GM21423 (cell line): ENCODE data around the gene GINS2.

Experiments used
- ATAC-seq: cut with Tn5 transposase; IDR thresholded peaks from one replicate; pipeline ENCODE4 v1.9.1; 2021; ENCODE audit warnings: mild to moderate bottlenecking, moderate library complexity; ENCODE audit not compliant: unreplicated experiment

The GINS2 gene

GRCh38 chr16:85688586-85689284 is at the start of gene GINS2:
GINS2 (minus strand) TSS chr16:85688954; CDS start chr16:85688898, 56 bp downstream.
- ATAC-seq = peak; percentile 94

GRCh38 chr16:85736921-85737320 is 48.2 kb upstream of the GINS2 start:
- ATAC-seq = no peak

DNA sequence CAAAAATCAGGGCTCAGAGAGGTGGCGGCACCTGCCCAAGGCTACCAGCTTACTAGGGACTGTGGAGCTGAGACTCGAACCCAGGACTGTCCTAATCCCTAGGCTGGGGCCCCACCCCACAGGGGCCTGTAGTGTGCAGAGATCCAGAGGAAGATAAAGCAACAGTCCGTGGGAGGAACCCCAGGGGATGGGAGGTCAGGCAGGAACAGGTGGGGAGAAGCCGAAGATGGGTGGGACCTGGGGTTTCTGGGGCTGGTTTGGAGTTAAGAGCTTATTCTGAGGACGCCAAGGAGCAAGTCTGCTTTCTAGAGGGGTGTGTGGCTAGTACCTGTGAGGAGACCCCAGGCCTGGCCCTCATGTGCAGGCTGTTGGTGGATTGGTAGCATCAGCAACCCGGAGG is 47.2 kb upstream of the GINS2 start:
- ATAC-seq = no peak

GRCh38 chr16:85735225-85735635 is 46.5 kb upstream of the GINS2 start:
- ATAC-seq = peak; percentile 78

DNA sequence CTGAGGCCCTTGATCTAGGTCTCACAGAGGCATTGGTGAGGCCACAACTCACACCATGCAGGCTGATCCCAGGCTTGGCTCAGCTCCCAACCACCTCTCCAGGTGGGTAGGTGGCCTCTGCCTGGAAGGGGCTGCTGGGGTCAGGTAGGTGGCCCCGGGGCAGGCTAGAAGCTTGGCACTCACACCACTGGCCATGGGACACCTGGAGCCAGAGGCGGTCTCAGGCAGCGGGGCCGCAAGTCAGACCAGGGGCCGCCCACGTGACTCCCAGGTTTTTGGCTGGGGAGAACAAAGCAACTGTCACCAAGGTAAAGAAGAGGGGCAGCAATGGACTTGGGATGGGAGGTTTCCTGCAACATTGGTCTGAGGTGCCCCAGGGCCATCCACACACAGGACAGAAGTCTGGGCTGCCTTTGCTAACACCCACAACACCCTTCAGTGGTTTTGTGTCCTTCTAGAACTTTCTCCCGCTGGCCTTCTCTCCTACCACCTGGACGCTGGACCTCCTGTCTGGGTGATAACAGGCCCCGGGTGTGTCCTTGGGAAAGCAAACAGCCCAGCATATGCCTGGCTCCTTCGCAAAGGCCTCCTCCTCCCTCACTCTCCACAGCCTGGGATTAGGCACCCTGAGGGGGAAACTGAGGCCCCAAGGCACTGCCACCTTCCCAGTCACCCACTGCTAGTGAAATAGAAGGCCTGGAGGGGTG is 45.7 kb upstream of the GINS2 start:
- no peak for ATAC-seq

DNA sequence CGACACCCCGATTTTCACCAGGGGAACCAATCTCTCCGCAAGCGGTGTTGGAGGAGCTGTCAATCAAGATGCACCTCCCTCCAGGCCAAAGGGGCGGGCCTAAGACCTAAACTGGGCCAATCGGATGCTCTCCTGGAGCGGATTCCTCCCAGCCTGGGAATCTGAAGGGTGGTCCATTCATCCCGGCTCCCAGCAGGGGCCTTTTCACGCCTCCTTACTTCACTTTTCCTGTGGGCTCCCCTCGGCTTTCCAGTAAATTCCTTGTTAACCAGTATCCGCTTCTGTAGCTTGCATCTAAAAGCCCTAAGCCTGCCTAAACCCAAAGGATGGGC is 45.1 kb upstream of the GINS2 start:
- no peak for ATAC-seq

DNA sequence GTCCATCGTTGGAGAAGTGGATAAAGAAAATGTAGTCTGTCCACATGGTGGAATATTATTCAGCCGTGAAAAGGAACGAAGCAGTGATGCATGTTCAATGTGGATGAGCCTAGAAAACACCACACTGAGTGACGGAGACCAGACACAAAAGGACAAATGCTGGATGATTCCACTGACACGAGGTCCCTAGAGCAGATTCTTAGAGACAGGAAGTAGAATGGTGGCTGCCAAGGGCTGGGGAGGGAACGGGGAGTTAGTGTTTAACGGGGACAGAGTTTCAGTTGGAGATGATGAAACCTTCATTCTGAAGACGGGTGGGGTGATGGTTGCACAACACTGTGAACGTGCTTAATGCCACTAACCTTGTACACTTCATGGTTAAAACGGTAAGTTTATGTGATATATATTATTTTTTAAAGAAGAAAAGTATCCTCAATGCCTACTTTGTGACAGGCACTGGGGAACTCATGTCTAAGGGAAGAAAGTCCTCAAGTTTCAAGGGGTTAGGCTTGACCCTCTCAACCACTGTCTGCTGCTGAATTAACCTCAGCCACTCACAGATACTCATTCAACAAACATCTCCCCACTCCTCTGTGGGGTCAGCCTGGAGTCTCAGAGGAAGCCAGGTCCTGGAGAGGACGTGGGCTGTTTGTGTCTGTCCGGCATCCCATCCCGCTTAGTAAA is 44.5 kb upstream of the GINS2 start:
- ATAC-seq = no peak

- ATAC-seq = no peak
These were observed 42.4 kb upstream of the GINS2 start for GRCh38 chr16:85731179-85731578.

- ATAC-seq = no peak
These were observed 41.4 kb upstream of the GINS2 start for GRCh38 chr16:85730186-85730465.

DNA sequence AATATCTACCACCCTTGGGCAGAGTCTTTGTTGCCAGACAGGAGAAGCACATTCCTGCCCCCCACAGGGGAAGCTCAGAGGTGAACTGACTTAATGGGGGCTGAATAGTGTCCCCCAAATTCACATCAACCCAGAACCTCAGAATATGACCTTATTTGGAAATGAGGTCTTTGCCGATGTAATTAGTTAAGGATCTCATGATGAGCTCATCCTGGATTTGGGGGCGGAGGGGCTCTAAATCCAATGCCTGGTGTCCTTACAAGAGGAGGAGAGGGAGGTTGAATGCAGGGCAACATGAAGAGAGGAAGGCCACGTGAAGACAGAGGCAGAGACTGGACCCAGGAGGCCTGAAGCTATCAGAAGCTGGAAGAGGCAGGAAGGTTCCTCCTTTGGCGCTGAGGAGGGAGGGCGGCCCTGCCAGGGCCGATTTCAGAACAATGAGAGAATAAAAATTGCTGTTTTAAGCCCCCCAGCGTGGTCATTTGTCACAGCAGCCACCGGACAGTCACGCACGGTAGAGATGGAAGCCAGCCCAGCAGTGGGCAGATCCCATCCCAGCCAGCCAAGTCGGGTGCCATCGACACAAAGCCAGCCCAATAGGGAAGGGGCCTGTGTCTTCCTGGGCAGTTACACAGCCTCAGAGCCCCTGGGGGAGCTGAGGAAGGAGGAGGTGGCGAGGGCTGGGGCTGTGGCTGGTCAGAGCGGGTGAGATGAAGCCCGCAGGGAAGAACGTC is 40.9 kb upstream of the GINS2 start:
- no peak for ATAC-seq

GRCh38 chr16:85728879-85729278 is 40.1 kb upstream of the GINS2 start:
- no peak for ATAC-seq

GRCh38 chr16:85724936-85725335 is 36.2 kb upstream of the GINS2 start:
- ATAC-seq = no peak

DNA sequence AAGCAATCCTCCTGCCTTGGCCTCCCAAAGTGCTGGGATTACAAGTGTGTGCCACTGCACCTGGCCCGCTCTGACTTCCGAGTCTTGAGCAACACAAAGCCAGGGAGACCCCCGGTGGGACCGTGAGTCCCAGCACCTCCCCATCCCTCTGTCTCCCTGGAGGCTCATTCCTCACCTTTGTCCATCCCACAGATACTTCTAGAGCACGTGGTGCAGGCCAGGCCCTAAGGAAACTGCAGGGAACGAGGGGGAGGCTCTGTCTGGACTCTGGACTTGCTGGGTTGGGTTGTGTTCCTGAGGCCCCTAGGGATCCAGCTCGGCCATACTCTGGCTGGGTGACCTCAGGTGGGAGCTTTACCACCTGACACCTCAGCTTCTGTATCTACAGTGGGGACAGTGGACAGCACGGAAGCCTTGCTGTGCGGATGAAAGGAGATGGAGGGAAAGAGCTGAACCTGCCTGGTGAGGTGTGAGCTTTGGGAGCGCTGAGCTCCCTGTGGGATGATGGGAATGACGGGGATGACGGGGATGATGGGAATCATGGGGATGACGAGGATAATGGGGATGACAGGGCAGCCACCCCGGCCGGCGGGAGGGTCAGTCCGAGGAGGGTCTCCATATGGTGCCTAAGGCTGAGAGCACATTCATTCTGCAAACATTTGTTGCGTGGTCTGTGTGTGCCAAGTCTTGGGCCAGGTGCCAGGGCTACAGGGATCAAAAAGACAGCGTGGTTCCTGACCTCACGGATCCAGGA is 35.5 kb upstream of the GINS2 start:
- ATAC-seq = no peak

GRCh38 chr16:85722128-85722893 is 33.6 kb upstream of the GINS2 start:
- no peak for ATAC-seq

- ATAC-seq = no peak
These were observed 31.5 kb upstream of the GINS2 start for GRCh38 chr16:85720302-85720637.

- ATAC-seq = no peak
These were observed 31.0 kb upstream of the GINS2 start for GRCh38 chr16:85719605-85720301.

- ATAC-seq = no peak
These were observed 29.9 kb upstream of the GINS2 start for GRCh38 chr16:85718682-85719081.

- ATAC-seq = no peak
These were observed 29.4 kb upstream of the GINS2 start for GRCh38 chr16:85718153-85718477.

DNA sequence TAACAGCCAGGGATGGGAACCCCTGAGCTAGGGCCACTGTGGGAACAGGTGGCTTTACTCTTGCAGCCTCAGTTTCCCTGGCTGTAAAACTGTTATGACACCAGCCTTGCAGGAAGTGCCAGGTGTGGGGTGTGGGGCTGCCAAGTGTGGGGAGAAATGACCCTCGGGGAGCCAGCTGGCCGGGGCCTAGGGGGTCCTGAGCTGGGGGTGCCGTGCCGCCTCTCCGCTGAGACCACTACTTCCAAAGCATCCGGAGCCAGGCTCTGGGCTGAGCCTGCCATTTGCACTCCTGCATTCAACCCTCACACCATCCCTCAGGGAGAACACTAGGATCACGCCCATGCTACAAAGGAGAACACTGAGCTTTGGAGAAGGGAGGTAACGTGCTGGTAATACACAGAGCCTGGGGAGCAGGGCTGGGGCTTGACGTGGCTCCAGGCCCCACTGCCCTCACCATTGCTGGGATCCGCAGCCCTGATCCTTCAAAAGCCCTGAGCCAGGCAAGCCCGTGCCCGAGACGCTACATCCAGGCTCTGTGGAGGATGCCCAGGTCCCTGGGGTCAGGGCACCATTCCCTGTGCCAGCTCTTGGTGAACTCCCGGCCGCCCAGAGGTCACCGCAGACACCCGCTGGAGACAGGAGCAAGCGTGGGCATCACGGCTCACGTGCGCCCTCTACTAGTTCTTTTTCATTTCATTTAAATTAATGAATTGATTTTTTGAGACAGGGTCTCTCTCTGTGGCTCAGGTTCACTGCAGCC is 28.8 kb upstream of the GINS2 start:
- no peak for ATAC-seq
